IPS-NIHi7 (cell line): ENCODE measurements around the gene DLX6.

Experiments used
- DNase-seq: peaks from one replicate; pipeline ENCODE4 v3.0.0; 2012; ENCODE audit warnings: mixed read lengths; ENCODE audit errors: extremely low spot score

DLX6 gene

GRCh38 chr7:97011104-97011503 lies 5.8 kb downstream of the DLX6 start:
- no peak for DNase-seq

- no peak for DNase-seq
Measured at GRCh38 chr7:97011536-97012364, 6.4 kb downstream of the DLX6 start.

GRCh38 chr7:97012365-97013133 lies 7.2 kb downstream of the DLX6 start:
- DNase-seq: no peak

GRCh38 chr7:97013134-97013844 lies 7.9 kb downstream of the DLX6 start:
- no peak for DNase-seq

- no peak for DNase-seq
Measured at GRCh38 chr7:97013845-97014134, 8.4 kb downstream of the DLX6 start.

- DNase-seq: no peak
Measured at GRCh38 chr7:97014145-97014750, 8.9 kb downstream of the DLX6 start.

- DNase-seq: no peak
Measured at GRCh38 chr7:97015279-97015678, 9.9 kb downstream of the DLX6 start.

GRCh38 chr7:97015756-97016380 lies 10.5 kb downstream of the DLX6 start:
- DNase-seq: no peak

GRCh38 chr7:97016381-97017191 lies 11.2 kb downstream of the DLX6 start:
- peak; percentile 67 for DNase-seq

GRCh38 chr7:97017192-97018125 lies 12.1 kb downstream of the DLX6 start:
- DNase-seq: no peak

GRCh38 chr7:97018126-97018601 lies 12.8 kb downstream of the DLX6 start:
- no peak for DNase-seq

GRCh38 chr7:97018791-97019531 lies 13.6 kb downstream of the DLX6 start:
- no peak for DNase-seq

- no peak for DNase-seq
Measured at GRCh38 chr7:97019710-97020225, 14.4 kb downstream of the DLX6 start.

GRCh38 chr7:97020601-97020995 lies 15.2 kb downstream of the DLX6 start:
- no peak for DNase-seq

- DNase-seq: no peak
Measured at GRCh38 chr7:97020996-97021746, 15.8 kb downstream of the DLX6 start.

- DNase-seq: no peak
Measured at GRCh38 chr7:97021747-97022490, 16.6 kb downstream of the DLX6 start.
